GM12878 (cell line): ENCODE data around the gene IGF1R. TPM values are rescaled to one million over a fixed set of nuclear protein-coding genes. Genes with fewer than 3 reads are reported as not detected.

Source experiments
- ATF7 ChIP-seq: fragments of 450-650 bp; IDR thresholded peaks from 2 replicates; pipeline ENCODE4 v1.6.1; 2016; ENCODE audit warnings: low read depth, mild to moderate bottlenecking
- EP300 ChIP-seq, 2 experiments: fragments of 150-350 bp in 1 of 2; IDR thresholded peaks; 2 replicates each; pipeline ENCODE4 v1.6.1; 2011 to 2012; ENCODE audit warnings: low read depth in 2 of 2, low read length in 2 of 2, borderline replicate concordance in 1 of 2, improper control_type of control experiment in 1 of 2, inconsistent platforms in 1 of 2; ENCODE audit not compliant: control insufficient read depth in 1 of 2
- ETV6 ChIP-seq, 2 experiments: fragments of 450-650 bp in 1 of 2; IDR thresholded peaks in 1 of 2; conservative IDR thresholded peaks in 1 of 2; 2 replicates each; pipeline ENCODE4 v1.6.1; 2014; ENCODE audit warnings: antibody characterized with exemption in 1 of 2, borderline replicate concordance in 1 of 2, low read depth in 1 of 2, mild to moderate bottlenecking in 1 of 2, moderate library complexity in 1 of 2
- HDAC2 ChIP-seq: fragments of 200-600 bp; sonication (generic); IDR thresholded peaks from 2 replicates; pipeline ENCODE4 v1.6.1; 2017
- MYC ChIP-seq: IDR thresholded peaks from 2 replicates; pipeline ENCODE4 v1.6.1; 2011; ENCODE audit warnings: mild to moderate bottlenecking, low read length, moderate library complexity, inconsistent platforms; ENCODE audit not compliant: insufficient read depth, insufficient replicate concordance, insufficient read length, severe bottlenecking
- POU2F2 ChIP-seq: IDR thresholded peaks from 3 replicates; pipeline ENCODE4 v1.6.1; 2011; ENCODE audit warnings: low read depth, mild to moderate bottlenecking, low read length, borderline replicate concordance
- REST ChIP-seq: IDR thresholded peaks from 2 replicates; pipeline ENCODE4 v1.6.1; 2012; ENCODE audit warnings: mild to moderate bottlenecking, low read depth, low read length
- SMAD1 ChIP-seq: fragments of 450-650 bp; IDR thresholded peaks from 2 replicates; pipeline ENCODE4 v1.6.1; 2018; ENCODE audit warnings: mild to moderate bottlenecking, low read depth; ENCODE audit not compliant: partially characterized antibody
- YBX1 ChIP-seq: fragments of 450-650 bp; IDR thresholded peaks from 2 replicates; pipeline ENCODE4 v1.6.1; 2016; ENCODE audit warnings: antibody characterized with exemption
- polyA plus RNA-seq, 11 experiments: library from polyadenylated mRNA; depleted of rRNA in 4 of 11; unstranded in 6 of 11; stranded (reverse) in 5 of 11; fragments of >200 nt; fragmentation: Nextera tagmentation in 4 of 11; fragmentation: Illumina TruSeq in 1 of 11; extraction: Ambion mirVana in 4 of 11; extraction: Trizol in 1 of 11; gene quantifications; 1 replicate in 1 of 11; 2 replicates in 10 of 11; pipeline versions ENCODE4 v1.2.1 to v1.2.3, GENCODE V29; 2011 to 2016; ENCODE audit warnings: inconsistent platforms in 2 of 11, missing spikeins in 2 of 11, low read depth in 1 of 11
- total RNA-seq, 4 experiments: library from RNA; depleted of rRNA in 3 of 4; stranded (reverse); fragments of >200 nt in 3 of 4; fragmentation: Illumina TruSeq in 1 of 4; extraction: Trizol in 1 of 4; gene quantifications; 2 replicates each; pipeline versions ENCODE4 v1.2.1 to v1.2.3, GENCODE V29; 2013 to 2021

IGF1R gene
- total and polyA plus RNA-seq, 10 of the 15 experiments (the other 5 are each of a cell fraction or from before 2014, with no cell fraction given): 0.03 to 2.7 (median 0.66) TPM

DNA sequence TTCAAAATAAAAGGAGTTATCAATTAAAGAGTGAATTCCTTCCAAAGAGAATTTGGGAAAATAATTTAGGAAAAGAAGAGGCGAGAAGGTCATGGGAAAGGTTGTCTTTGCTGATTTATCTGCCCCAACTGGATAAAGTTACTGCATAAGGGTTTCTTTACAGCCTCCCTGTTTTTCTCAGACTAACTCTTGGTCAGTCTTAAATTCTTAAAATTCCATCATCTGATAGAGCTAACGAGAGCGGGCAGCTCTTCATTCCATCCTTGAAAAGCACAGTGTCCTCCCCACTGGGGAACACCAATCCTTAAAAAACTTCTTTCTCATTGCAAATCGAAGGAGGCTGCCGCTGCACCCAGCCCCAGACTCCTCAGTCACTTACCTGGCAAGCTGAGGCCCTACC, 252.0 kb downstream of the IGF1R start (continued):
- TF ChIP-seq REST (no peak), YBX1 (no peak), SMAD1 (no peak), MYC (no peak), ATF7 (no peak), HDAC2 (no peak), POU2F2 (no peak), EP300 (IDR thresholded peaks at IDR 0.05; ENCODE audit: borderline replicate concordance in 1 of 2, control insufficient read depth in 1 of 2, low read depth in 2 of 2, low read length in 2 of 2) (no peak), ETV6 (conservative IDR thresholded peaks at IDR 0.05 in 1 of 2, IDR thresholded peaks at IDR 0.05 in 1 of 2; ENCODE audit: borderline replicate concordance in 1 of 2, low read depth in 1 of 2) (no peak)
